Measurements from ENCODE around the gene UTS2. TPM values are rescaled to one million over a fixed set of nuclear protein-coding genes. Genes with fewer than 3 reads are reported as not detected.

UTS2 gene
- total and polyA plus RNA-seq, 2 of the 4 experiments (the other 2 are of a cell fraction): not detected

DNA sequence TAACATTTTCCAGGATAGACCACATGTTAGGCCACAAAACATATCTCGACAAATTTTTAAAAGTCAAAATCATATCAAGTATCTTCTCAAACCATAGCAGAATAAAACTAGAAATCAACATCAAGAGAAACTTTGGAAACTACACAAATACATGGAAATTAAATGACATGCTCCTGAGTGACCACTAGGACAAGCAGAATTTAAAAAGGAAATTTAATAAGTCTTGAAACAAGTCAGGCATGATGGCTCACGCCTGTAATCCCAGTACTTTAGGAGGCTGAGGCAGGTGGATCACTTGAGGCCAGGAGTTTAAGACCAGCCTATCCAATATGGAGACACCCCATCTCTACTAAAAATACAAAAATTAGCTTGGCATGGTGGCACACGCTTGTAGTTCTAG, 26.4 kb upstream of the UTS2 start:
- no peak overlapping the region for H3K23ac ChIP-seq (ENCODE audit: low read depth, low read length)
- H2BK15ac ChIP-seq (ENCODE audit: low read depth, low read length): no peak overlapping the region
- DNase-seq: no peak
- no peak overlapping the region for H2BK120ac ChIP-seq (ENCODE audit: low read depth, low read length)
- no peak overlapping the region for H2AFZ ChIP-seq (replicated peaks; ENCODE audit: low read length, poor library complexity)
- no TSS peak for BruUV-seq (replicated peaks)
- no peak overlapping the region for H3K18ac ChIP-seq (ENCODE audit: low read depth, low read length)
- ChIA-PET POLR2A (ENCODE audit: unreplicated experiment) (no interaction called here), CTCF (interaction anchor here (0.6 kb wide), 1 partner anchor 34 kb away, joined by 3 read pairs; no protein-coding TSS in a partner anchor)
- H3K27me3 ChIP-seq (ENCODE audit: control insufficient read depth, insufficient read depth, low read length): peaks cover 1% of the 10 kb centered on the region; the same call in 1 of the 2 replicates
- intact Hi-C loops (cut with micrococcal nuclease): no loop called here
- H3K14ac ChIP-seq (replicated peaks; ENCODE audit: low read depth, low read length): no peak overlapping the region
- no peak overlapping the region for H3K9ac ChIP-seq (ENCODE audit: low read depth, low read length)
- no peak overlapping the region for H3K27ac ChIP-seq (ENCODE audit: insufficient read depth, low read length)
- H3K4me2 ChIP-seq (ENCODE audit: low read depth, low read length): no peak overlapping the region
- ATAC-seq (ENCODE audit: low read depth): no peak
- H3K36me3 ChIP-seq (ENCODE audit: control insufficient read depth, insufficient read depth, low read length): no peaks in the 10 kb centered on the region
- H3K9me1 ChIP-seq (ENCODE audit: insufficient read depth, low read length): no peaks in the 10 kb centered on the region
- no peaks in the 10 kb centered on the region for H3K4me1 ChIP-seq (ENCODE audit: control insufficient read depth, insufficient read depth, low read length)
- H2AK9ac ChIP-seq (replicated peaks; ENCODE audit: low read depth, low read length, poor library complexity): no peak overlapping the region
- H3K56ac ChIP-seq (ENCODE audit: extremely low read depth, insufficient read depth, low read length): no peak overlapping the region
- no peaks in the 10 kb centered on the region for H4K20me1 ChIP-seq (ENCODE audit: insufficient read depth, low read length)
- H3K4ac ChIP-seq (ENCODE audit: low read depth, low read length): no peak overlapping the region
- no CpG with 5 or more reads among the region's 3 CpGs for WGBS, 2 experiments (ENCODE audit: extremely low coverage in 2 of 2, insufficient read length in 1 of 2)
- no peak overlapping the region for H3K4me3 ChIP-seq (ENCODE audit: insufficient read depth, low read depth, low read length)
- TF ChIP-seq CEBPB (IDR thresholded peaks at IDR 0.05; ENCODE audit: low read depth, low read length) (no peak), RCOR1 (IDR thresholded peaks at IDR 0.05; ENCODE audit: insufficient replicate concordance, low read length) (no peak), MAFK (IDR thresholded peaks at IDR 0.05; ENCODE audit: low read depth, low read length) (no peak), CHD1 (IDR thresholded peaks at IDR 0.05; ENCODE audit: low read depth, low read length) (no peak), RAD21 (IDR thresholded peaks at IDR 0.05; ENCODE audit: low read length) (no peak)
- TF ChIP-seq, protein P1, sequence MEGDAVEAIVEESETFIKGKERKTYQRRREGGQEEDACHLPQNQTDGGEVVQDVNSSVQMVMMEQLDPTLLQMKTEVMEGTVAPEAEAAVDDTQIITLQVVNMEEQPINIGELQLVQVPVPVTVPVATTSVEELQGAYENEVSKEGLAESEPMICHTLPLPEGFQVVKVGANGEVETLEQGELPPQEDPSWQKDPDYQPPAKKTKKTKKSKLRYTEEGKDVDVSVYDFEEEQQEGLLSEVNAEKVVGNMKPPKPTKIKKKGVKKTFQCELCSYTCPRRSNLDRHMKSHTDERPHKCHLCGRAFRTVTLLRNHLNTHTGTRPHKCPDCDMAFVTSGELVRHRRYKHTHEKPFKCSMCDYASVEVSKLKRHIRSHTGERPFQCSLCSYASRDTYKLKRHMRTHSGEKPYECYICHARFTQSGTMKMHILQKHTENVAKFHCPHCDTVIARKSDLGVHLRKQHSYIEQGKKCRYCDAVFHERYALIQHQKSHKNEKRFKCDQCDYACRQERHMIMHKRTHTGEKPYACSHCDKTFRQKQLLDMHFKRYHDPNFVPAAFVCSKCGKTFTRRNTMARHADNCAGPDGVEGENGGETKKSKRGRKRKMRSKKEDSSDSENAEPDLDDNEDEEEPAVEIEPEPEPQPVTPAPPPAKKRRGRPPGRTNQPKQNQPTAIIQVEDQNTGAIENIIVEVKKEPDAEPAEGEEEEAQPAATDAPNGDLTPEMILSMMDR (conservative IDR thresholded peaks at IDR 0.05; ENCODE audit: low read depth, low read length): no peak
- H3K79me1 ChIP-seq (ENCODE audit: low read depth in 1 of 2, low read length in 2 of 2): no peaks in the 10 kb centered on the region
- peaks cover 4% of the 10 kb centered on the region for H3K9me3 ChIP-seq (ENCODE audit: control insufficient read depth, insufficient read depth, low read length)
- H4K91ac ChIP-seq (ENCODE audit: insufficient read depth, low read depth, low read length): no peak overlapping the region
- H4K8ac ChIP-seq (ENCODE audit: low read depth in 2 of 2, low read length in 2 of 2): no peak overlapping the region
- H2AK5ac ChIP-seq (ENCODE audit: low read depth, low read length): no peak overlapping the region
- in situ Hi-C loops (cut with MboI; ENCODE audit: low sequenced_read_pairs): no loop called here
- no peak overlapping the region for H2BK5ac ChIP-seq (ENCODE audit: low read depth, low read length, poor library complexity, severe bottlenecking)
- no peak overlapping the region for H4K5ac ChIP-seq (ENCODE audit: low read depth, low read length)
- H2BK20ac ChIP-seq (ENCODE audit: low read depth, low read length): no peak overlapping the region
- dilution Hi-C loops (cut with HindIII; ENCODE audit: low sequenced_read_pairs, unreplicated experiment): no loop called here
